Measurements from ENCODE around the gene RFX2.
"Not testable (repeated sequence)": the region's sequence is repeated elsewhere in the genome, so short reads cannot be mapped to it uniquely, and the experiment has no call there.

The RFX2 gene

GRCh38 chr19:6033744-6034264 is 76.5 kb downstream of the RFX2 start:
- CTCF ChIA-PET, result interaction anchor here (1.0 to 6.9 kb wide), 4 partner anchors 11 to 66 kb away, joined by 4 to 39 read pairs (median 16); no protein-coding TSS in a partner anchor
- TF ChIP-seq CTCF (IDR thresholded peaks at IDR 0.05; ENCODE audit: control extremely low read depth, extremely low read depth, low read depth, missing control alignments), result no peak
- POLR2A ChIA-PET, result no interaction called here
- DNase-seq (ENCODE audit: extremely low spot score), result no peak

DNA sequence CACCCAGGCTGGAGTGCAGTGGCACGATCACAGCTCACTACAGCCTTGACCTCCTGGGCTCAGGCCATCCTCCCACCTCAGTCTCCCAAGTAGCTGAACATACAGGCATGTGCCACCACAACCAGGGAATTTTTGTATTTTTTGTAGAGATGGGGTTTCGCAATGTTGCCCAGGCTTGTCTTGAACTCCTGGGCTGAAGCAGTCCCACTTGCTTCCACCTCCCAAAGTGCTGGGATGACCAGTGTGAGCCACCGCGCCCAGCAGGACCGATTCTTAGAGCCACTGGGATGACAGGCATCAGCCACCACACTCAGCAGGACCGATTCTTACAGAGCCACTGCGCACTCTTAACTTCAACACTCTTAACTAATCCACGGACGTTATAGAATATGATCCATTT is 77.5 kb downstream of the RFX2 start:
- no peak for DNase-seq (ENCODE audit: extremely low spot score)
- ChIA-PET POLR2A (no interaction called here), CTCF (interaction anchor here (1.5 to 6.9 kb wide), 3 partner anchors 10 to 14 kb away, joined by 4 to 39 read pairs (median 26); no protein-coding TSS in a partner anchor)
- no peak for TF ChIP-seq CTCF (IDR thresholded peaks at IDR 0.05; ENCODE audit: control extremely low read depth, extremely low read depth, low read depth, missing control alignments)

DNA sequence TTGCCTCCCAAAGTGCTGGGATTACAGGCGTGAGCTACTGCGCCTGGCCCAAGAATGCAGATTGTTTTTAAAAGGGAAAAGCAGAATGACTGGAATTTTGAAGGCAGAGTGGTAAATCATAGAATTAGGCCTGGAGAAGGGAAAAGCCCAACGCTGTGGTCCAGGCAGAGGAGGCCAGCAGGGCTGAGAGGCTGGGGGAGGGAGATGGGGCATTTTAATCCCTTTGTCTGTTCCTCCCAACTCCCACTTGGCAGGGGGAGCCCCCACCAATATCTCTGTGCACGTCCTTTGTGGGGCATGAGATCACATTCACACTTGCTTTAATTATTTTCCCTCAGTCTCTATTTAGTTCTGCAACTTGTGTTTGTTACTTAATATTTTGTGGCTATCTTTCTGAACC is 77.9 kb downstream of the RFX2 start:
- TF ChIP-seq CTCF (IDR thresholded peaks at IDR 0.05; ENCODE audit: control extremely low read depth, extremely low read depth, low read depth, missing control alignments), result no peak
- ChIA-PET POLR2A (no interaction called here), CTCF (interaction anchor here (4.5 to 6.9 kb wide), 2 partner anchors 10 to 15 kb away, joined by 26 to 39 read pairs; no protein-coding TSS in a partner anchor)
- DNase-seq (ENCODE audit: extremely low spot score), result no peak

- TF ChIP-seq CTCF (IDR thresholded peaks at IDR 0.05; ENCODE audit: control extremely low read depth, extremely low read depth, low read depth, missing control alignments), result no peak
- no peak for DNase-seq (ENCODE audit: extremely low spot score)
- CTCF ChIA-PET, result interaction anchor here (0.8 kb wide), 1 partner anchor 11 kb away, joined by 3 read pairs; no protein-coding TSS in a partner anchor
- POLR2A ChIA-PET, result no interaction called here
Measured at GRCh38 chr19:6030214-6030507, 80.1 kb downstream of the RFX2 start.

- no peak for TF ChIP-seq CTCF (IDR thresholded peaks at IDR 0.05; ENCODE audit: control extremely low read depth, extremely low read depth, low read depth, missing control alignments)
- ChIA-PET CTCF (interaction anchor here (1.0 to 2.2 kb wide), 8 partner anchors 8 to 222 kb away, joined by 3 to 10 read pairs (median 4); no protein-coding TSS in a partner anchor), POLR2A (interaction anchor here (0.7 kb wide), 1 partner anchor 284 kb away, joined by 9 read pairs; no protein-coding TSS in a partner anchor)
- DNase-seq (ENCODE audit: extremely low spot score), result no peak
Measured at GRCh38 chr19:6026390-6027227, 83.7 kb downstream of the RFX2 start.

GRCh38 chr19:6024756-6025155 is 85.5 kb downstream of the RFX2 start:
- DNase-seq (ENCODE audit: extremely low spot score); POLR2A ChIA-PET: not testable (repeated sequence)
- CTCF ChIA-PET, result interaction anchor here (0.8 to 1.5 kb wide), 2 partner anchors 38 to 57 kb away, joined by 3 to 4 read pairs; no protein-coding TSS in a partner anchor

DNA sequence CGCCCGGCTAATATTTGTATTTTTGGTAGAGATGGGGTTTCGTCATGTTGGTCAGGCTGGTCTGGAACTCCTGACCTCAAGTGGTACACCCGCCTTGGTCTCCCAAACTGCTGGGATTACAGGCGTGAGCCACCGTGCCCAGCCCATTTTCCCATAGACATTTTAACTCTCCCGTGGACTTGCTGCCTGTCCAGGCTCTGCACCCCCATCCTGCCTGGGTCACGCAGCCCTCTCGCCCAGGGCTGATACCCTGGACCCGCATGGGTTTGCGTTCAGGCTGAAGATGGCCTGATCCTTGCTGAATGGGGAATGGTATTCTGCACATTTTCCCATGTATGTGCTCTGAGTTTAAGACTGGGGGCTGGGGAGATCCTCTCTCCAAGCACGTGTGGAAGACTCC is 86.4 kb downstream of the RFX2 start:
- DNase-seq (ENCODE audit: extremely low spot score), result no peak
- POLR2A ChIA-PET, result no interaction called here
- TF ChIP-seq CTCF (IDR thresholded peaks at IDR 0.05; ENCODE audit: control extremely low read depth, extremely low read depth, low read depth, missing control alignments), result no peak
- CTCF ChIA-PET, result interaction anchor here (1.0 to 3.7 kb wide), 14 partner anchors 10 to 220 kb away, joined by 3 to 70 read pairs (median 17); partner anchors contain the start of genes NRTN and RANBP3

Measured in GM10248 (cell line).